GM12874 (cell line): ENCODE measurements around the gene RBCK1.

Experiments
- TF ChIP-seq, protein P1 (sequence below): IDR thresholded peaks from 2 replicates; pipeline ENCODE4 v1.5.1; 2011; ENCODE audit warnings: low read depth, mild to moderate bottlenecking, control low read depth, low read length, moderate library complexity; ENCODE audit not compliant: insufficient read depth

The RBCK1 gene

DNA sequence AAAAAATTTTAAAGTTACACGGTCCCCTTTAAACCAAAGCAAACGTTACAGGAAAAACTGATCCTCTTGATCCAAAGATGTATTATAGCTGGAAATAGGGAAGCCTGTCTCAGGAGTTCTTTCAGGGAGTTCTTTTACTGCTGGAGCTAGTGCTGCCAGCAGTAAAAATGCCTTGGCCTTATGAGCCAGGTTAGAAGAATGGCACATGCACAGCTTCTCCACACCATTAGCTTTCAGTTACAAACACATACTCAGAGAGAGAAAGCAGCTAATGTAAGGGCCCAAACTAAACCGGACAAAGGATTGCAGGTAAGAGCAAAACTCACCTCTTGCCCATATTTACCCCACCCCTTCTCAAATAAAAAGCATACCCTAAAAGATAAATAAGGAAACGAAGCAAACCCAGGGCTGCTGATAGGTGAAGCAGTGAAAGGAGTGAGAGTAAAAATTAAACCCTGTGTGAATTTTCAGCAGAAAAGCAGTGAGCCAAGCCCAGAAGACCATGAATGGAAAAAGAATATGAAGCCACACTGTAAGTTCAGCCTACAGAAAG, 35.2 kb downstream of the RBCK1 start:
- TF ChIP-seq, protein P1, sequence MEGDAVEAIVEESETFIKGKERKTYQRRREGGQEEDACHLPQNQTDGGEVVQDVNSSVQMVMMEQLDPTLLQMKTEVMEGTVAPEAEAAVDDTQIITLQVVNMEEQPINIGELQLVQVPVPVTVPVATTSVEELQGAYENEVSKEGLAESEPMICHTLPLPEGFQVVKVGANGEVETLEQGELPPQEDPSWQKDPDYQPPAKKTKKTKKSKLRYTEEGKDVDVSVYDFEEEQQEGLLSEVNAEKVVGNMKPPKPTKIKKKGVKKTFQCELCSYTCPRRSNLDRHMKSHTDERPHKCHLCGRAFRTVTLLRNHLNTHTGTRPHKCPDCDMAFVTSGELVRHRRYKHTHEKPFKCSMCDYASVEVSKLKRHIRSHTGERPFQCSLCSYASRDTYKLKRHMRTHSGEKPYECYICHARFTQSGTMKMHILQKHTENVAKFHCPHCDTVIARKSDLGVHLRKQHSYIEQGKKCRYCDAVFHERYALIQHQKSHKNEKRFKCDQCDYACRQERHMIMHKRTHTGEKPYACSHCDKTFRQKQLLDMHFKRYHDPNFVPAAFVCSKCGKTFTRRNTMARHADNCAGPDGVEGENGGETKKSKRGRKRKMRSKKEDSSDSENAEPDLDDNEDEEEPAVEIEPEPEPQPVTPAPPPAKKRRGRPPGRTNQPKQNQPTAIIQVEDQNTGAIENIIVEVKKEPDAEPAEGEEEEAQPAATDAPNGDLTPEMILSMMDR = no peak

DNA sequence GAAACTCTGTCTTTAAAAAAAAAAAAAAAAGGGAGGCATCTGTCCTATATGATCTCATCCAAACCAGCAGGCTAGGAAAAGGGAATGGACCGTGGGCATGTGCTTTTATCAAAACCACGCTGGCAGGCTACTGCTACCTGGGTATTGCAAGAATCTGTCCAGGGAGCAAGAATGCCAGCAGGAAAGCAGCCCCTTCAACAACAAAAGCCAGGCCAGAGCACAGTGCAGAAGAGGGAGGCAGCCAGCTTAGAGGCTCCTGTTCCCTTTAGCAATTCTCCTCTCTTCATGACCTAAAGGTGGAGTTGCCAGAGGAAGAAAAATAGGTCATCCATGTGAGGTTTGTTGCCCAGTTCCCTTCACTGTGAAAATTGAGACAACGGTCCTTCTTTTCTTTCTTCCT, 36.0 kb downstream of the RBCK1 start:
- TF ChIP-seq, protein P1 = no peak

DNA sequence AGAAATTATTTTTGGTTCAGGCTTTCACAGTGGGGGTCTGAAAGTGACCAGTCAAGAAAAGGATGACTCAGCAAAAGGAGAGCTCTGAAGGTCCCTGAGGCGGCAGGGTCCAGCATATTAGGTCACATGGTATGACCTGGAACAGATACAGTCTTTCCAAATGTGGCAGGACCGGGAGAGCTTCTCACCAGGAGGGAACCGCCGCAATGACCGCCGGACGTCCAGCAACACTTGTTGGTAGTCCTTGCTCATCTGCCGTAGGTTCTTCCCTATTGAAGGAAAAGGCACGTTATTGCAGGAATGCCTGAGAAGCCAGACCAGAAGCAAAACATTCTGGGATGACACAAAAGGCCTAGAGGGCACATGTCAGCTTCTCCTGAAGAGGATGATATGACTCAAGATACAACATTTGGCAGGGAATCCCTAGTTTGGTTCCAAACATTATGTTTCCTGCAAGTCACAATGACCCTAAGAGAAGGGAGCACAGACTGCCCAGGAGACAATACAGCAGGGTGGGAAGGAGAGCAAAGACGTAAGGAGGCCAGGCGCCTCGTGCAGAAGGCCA, 36.8 kb downstream of the RBCK1 start:
- TF ChIP-seq, protein P1 = no peak

DNA sequence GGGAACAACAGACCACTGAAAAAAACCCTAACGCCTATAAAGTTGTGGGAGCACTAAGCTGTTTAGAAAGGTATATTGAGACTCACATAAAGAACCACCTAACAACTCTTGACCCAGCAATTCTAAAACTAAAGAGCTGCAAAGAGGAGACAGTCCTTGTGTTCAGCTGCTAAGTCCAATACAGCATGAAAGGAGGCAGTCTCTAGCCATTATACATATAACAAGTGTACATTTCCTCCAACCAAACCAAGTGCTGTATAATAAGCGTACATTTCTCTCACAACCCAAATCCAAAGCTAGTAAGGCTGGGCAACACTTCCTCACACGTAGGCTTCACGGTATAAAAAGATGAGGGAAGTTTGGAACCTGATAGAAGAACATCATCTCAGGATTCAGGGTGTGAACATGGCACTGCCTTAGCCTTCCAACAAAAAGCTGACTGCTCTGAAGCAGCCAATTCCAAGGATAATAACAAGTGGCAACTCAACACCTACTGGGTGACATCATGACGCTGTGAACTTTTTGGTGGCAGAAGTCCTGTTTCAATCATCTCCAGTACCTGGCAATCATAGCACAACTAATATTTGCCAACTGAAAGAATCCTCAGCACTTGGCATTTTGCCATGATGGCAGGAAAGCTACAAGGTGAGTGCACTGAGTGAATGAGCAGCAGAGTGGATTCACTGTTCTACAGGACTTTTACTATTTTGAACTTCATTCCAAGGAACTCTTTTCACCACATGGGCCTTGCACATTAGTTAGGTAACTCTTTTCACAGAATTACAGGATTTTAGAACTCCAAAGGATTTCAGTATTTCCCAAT, 37.6 kb downstream of the RBCK1 start:
- TF ChIP-seq, protein P1 = no peak

DNA sequence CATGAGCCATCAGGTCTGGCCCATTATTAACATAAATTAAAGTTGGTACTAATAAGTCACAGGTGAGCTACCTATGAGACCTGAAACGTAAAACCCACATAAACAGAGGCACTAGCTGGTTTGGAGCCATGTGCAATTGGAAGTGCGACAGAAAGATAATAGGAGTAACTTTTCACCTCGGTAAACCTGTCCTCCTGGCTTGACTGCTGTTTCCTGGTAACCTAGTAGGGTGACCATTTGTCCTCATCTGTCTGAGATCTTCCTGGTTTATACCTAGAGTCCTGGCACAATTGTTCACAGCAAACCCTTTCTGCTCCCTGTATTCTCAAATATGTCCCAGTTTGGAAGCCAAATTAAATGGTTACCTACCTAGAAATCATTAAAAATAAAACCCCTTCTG, 46.9 kb downstream of the RBCK1 start:
- TF ChIP-seq, protein P1 = no peak

DNA sequence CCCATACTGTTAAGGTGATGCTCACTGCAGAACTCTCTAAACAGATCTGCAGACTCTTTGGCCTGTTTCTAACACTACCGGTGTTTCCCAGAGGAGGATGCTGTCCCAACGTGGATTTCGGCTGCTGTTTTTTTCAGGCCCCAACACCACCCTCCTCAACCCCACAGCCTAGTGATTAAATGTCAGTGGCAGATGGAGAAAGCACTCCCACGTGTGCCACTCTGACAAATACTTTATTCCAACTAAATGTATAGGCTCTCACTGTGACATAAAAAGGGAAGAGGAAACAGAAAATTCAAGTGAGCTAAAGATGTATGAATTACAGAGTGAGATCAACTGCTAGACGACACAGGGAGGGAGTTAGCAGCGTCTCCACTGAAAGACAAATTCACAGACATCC, 50.7 kb downstream of the RBCK1 start:
- TF ChIP-seq, protein P1 = no peak

DNA sequence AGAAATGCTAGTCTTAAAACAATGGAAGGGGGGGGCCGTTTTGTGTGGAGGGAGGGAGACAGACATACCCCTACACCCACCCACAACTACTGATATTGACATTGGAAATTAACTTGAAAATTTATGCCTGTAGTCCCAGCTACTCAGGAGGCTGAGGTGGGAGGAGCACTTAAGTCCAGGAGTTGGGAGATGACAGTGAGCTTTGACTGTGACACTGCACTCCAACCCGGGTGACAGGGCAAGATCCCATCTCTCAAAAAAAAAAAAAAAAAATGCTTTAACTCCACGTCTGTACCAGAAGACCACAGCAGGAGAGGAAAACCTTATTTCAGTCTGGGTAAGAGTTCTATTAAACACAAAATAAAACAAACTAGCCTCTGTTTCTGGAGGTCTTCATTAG, 52.1 kb downstream of the RBCK1 start:
- TF ChIP-seq, protein P1 = no peak
